Keratinocyte (primary cell): ENCODE data around the gene SH2D6. TPM values are rescaled to one million over a fixed set of nuclear protein-coding genes. Genes with fewer than 3 reads are reported as not detected.
A peak's percentile ranks its signal among the peaks of the same experiment; 100 is the strongest.

Experiments
- DNase-seq: peaks from one replicate; pipeline ENCODE4 v3.0.0-alpha.2; 2011; ENCODE audit warnings: low read depth, missing footprints, low spot score
- FAIRE-seq: peaks from 2 replicates; lab custom pipeline; 2011; peaks lifted over from hg19 to GRCh38; lab: Jason Lieb, UNC
- H2AFZ ChIP-seq: 2 replicates; pipeline ENCODE4 v1.6.0; 2012; ENCODE audit warnings: low read length, control low read depth, inconsistent platforms; ENCODE audit not compliant: control insufficient read depth
- H3K27ac ChIP-seq: 2 replicates; pipeline ENCODE4 v1.5.1; 2011; ENCODE audit warnings: low read length; ENCODE audit not compliant: control insufficient read depth, insufficient read depth
- H3K27me3 ChIP-seq: 3 replicates; pipeline ENCODE4 v1.6.0; 2011; ENCODE audit warnings: low read length; ENCODE audit not compliant: control insufficient read depth, insufficient read depth; ENCODE audit errors: extremely low read depth
- H3K36me3 ChIP-seq, 2 experiments: 2 replicates in 1 of 2; 3 replicates in 1 of 2; pipeline ENCODE4 v1.5.1; 2011; ENCODE audit warnings: low read length in 2 of 2, mild to moderate bottlenecking in 1 of 2; ENCODE audit not compliant: control insufficient read depth in 2 of 2, insufficient read depth in 2 of 2; ENCODE audit errors: extremely low read depth in 1 of 2
- H3K4me1 ChIP-seq: 3 replicates; pipeline ENCODE4 v1.5.1; 2011; ENCODE audit warnings: low read length; ENCODE audit not compliant: control insufficient read depth, insufficient read depth; ENCODE audit errors: extremely low read depth
- H3K4me2 ChIP-seq: 3 replicates; pipeline ENCODE4 v1.6.0; 2011; ENCODE audit warnings: low read depth, low read length; ENCODE audit not compliant: control insufficient read depth, insufficient read depth; ENCODE audit errors: extremely low read depth
- H3K4me3 ChIP-seq, 3 experiments: fragments of 200-600 bp in 1 of 3; sonication (generic) in 1 of 3; 2 replicates in 2 of 3; 3 replicates in 1 of 3; pipeline ENCODE4 v1.5.1; 2011 to 2016; ENCODE audit warnings: low read length in 3 of 3, mild to moderate bottlenecking in 3 of 3, control low read depth in 2 of 3, inconsistent platforms in 1 of 3, low read depth in 1 of 3, mixed read lengths in 1 of 3, mixed run types in 1 of 3, moderate library complexity in 1 of 3; ENCODE audit not compliant: control insufficient read depth in 2 of 3, insufficient read depth in 2 of 3; ENCODE audit errors: extremely low read depth in 1 of 3
- H3K79me2 ChIP-seq: 2 replicates; pipeline ENCODE4 v1.6.0; 2012; ENCODE audit warnings: low read length; ENCODE audit not compliant: control insufficient read depth, insufficient read depth
- H3K9ac ChIP-seq: 3 replicates; pipeline ENCODE4 v1.6.0; 2011; ENCODE audit warnings: low read length; ENCODE audit not compliant: control insufficient read depth, insufficient read depth; ENCODE audit errors: extremely low read depth
- H3K9me1 ChIP-seq: 3 replicates; pipeline ENCODE4 v1.6.0; 2011; ENCODE audit warnings: low read length; ENCODE audit not compliant: control insufficient read depth, insufficient read depth; ENCODE audit errors: extremely low read depth
- H3K9me3 ChIP-seq: 2 replicates; pipeline ENCODE4 v1.5.1; 2012; ENCODE audit warnings: low read depth, low read length; ENCODE audit not compliant: control insufficient read depth
- H4K20me1 ChIP-seq: 3 replicates; pipeline ENCODE4 v1.6.0; 2011; ENCODE audit warnings: low read length; ENCODE audit not compliant: control insufficient read depth, insufficient read depth; ENCODE audit errors: extremely low read depth
- CTCF ChIP-seq, 3 experiments: IDR thresholded peaks in 1 of 3; conservative IDR thresholded peaks in 1 of 3; optimal IDR thresholded peaks in 1 of 3; 2 replicates in 2 of 3; 3 replicates in 1 of 3; pipeline versions ENCODE3 to v1.5.1; 2011; ENCODE audit warnings: low read length in 3 of 3, mild to moderate bottlenecking in 3 of 3, moderate library complexity in 2 of 3, control low read depth in 1 of 3, inconsistent platforms in 1 of 3; ENCODE audit not compliant: insufficient read depth in 2 of 3; ENCODE audit errors: extremely low read depth in 1 of 3
- EZH2 ChIP-seq: IDR thresholded peaks from one replicate; pipeline ENCODE4 v1.6.1; 2012; ENCODE audit warnings: inconsistent platforms, mild to moderate bottlenecking, low read length, moderate library complexity
- dilution Hi-C: fragments of 300-500 bp; cut with MboI; formaldehyde crosslinking; loops from one replicate; pipeline ENCODE4 v1.7.0; 2020; ENCODE audit warnings: low sequenced_read_pairs; ENCODE audit not compliant: extremely low pct_ligation_motif_present
- polyA plus RNA-seq, 5 experiments: library from polyadenylated mRNA; depleted of rRNA in 3 of 5; stranded (reverse) in 3 of 5; stranded (forward) in 1 of 5; unstranded in 1 of 5; fragments of >200 nt; gene quantifications; 1 replicate in 1 of 5; 2 replicates in 3 of 5; 3 replicates in 1 of 5; pipeline versions ENCODE4 v1.2.1 to v1.2.3, GENCODE V29; 2011 to 2012; ENCODE audit warnings: missing spikeins in 2 of 5, low read depth in 1 of 5, low replicate concordance in 1 of 5

The SH2D6 gene
- polyA plus RNA-seq, 1 donor (not counting 4 experiments of a cell fraction or from before 2014, with no cell fraction given), result 0.10 TPM

DNA sequence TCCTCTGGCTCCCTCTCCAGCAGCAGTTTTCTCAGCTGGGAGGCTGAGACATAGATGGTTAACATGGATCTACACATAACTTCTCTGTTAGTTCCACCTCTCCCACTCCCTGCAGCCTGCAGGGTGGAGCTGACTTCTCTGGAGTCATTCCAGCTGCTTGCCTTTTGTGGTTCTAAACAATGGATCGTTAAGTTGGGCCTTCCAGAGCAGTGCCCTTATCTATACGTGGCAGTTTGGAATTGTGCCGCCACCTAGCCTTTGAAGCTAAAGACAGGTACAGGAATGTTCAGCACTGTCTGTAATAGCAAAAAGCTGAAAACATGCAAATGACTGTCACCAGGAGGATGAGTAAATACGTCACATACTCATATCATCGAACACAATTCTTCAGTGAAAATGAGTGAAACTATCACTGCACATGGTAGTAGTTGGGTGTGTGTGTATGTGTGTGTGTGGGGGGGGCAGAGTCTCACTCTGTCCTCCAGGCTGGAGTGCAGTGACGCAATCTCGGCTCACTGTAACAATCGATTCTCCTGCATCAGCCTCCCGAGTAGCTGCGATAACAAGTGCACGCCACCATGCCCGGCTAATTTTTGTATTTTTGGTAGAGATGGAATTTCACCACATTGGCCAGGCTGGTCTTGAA, 50.3 kb downstream of the SH2D6 start:
- TF ChIP-seq CTCF (optimal IDR thresholded peaks at IDR 0.05 in 1 of 3, IDR thresholded peaks at IDR 0.05 in 1 of 3, conservative IDR thresholded peaks at IDR 0.05 in 1 of 3; ENCODE audit: extremely low read depth in 1 of 3, insufficient read depth in 2 of 3, low read length in 3 of 3) (peak in 1 of 3 experiments; percentile 24), EZH2 (no peak)
- Histone ChIP-seq H3K27me3 (no peaks in the 10 kb centered on the region), H4K20me1 (no peaks in the 10 kb centered on the region), H3K4me2 (peak overlapping the region; percentile 36), H3K9ac (no peak overlapping the region), H3K4me1 (peaks cover 38% of the 10 kb centered on the region), H2AFZ (no peak overlapping the region), H3K9me3 (no peaks in the 10 kb centered on the region), H3K79me2 (no peaks in the 10 kb centered on the region), H3K9me1 (no peaks in the 10 kb centered on the region), H3K4me3 (no peak overlapping the region), H3K36me3 (no peaks in the 10 kb centered on the region), H3K27ac (no peak overlapping the region)
- FAIRE-seq, result peak; percentile 90
- DNase-seq, result peak; percentile 41
- dilution Hi-C loops, result no loop called here

GRCh38 chr2:85470850-85471800, 52.6 kb downstream of the SH2D6 start:
- Histone ChIP-seq H3K27me3 (no peaks in the 10 kb centered on the region), H3K36me3 (no peaks in the 10 kb centered on the region), H3K4me3 (no peak overlapping the region), H4K20me1 (no peaks in the 10 kb centered on the region), H3K9me1 (no peaks in the 10 kb centered on the region), H3K4me1 (peaks cover 44% of the 10 kb centered on the region), H3K27ac (peak overlapping the region; percentile 69), H3K9me3 (no peaks in the 10 kb centered on the region), H3K79me2 (no peaks in the 10 kb centered on the region), H3K4me2 (peak overlapping the region; percentile 75), H2AFZ (peak overlapping the region; percentile 41), H3K9ac (peak overlapping the region; percentile 31)
- dilution Hi-C loops, result no loop called here
- no peak for DNase-seq
- no peak for FAIRE-seq
- no peak for TF ChIP-seq EZH2
- no peak for TF ChIP-seq CTCF (optimal IDR thresholded peaks at IDR 0.05 in 1 of 3, IDR thresholded peaks at IDR 0.05 in 1 of 3, conservative IDR thresholded peaks at IDR 0.05 in 1 of 3; ENCODE audit: extremely low read depth in 1 of 3, insufficient read depth in 2 of 3, low read length in 3 of 3)
